Stimulated activated CD4-positive, alpha-beta T cell treated with anti-CD3 and anti-CD28 coated beads, TNF-alpha, amount 100 ng/mL, for 24 hours (primary cell): ENCODE results near the gene TGFB2.

Source experiments
- DNase-seq, 3 experiments: peaks; one replicate each; pipeline ENCODE4 v3.0.0-alpha.2; 2020; ENCODE audit warnings: low read depth in 3 of 3

The TGFB2 gene

GRCh38 chr1:218332416-218332815 is 12.7 kb upstream of the TGFB2 start:
- no peak for DNase-seq

DNA sequence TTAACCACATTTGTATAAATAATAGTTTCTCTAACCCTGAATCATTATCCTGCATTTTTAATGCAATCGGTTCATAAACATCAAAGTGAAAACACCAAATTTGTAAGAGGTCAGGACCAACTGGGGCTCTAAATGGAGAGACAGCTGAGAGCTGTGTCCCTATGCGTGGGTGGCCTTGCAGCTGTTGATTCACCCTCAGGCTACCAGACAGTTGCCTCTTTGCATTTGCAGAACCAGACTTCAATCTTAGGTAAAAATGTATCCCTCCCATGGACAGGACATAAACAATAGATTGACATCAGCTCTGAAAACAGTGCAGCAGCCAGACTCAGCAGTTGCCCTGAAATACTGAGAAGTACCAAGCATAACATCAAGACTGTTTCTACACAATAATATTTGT is 8.8 kb upstream of the TGFB2 start:
- DNase-seq, result no peak

- no peak for DNase-seq
Measured at GRCh38 chr1:218339267-218339831, 5.8 kb upstream of the TGFB2 start.

DNA sequence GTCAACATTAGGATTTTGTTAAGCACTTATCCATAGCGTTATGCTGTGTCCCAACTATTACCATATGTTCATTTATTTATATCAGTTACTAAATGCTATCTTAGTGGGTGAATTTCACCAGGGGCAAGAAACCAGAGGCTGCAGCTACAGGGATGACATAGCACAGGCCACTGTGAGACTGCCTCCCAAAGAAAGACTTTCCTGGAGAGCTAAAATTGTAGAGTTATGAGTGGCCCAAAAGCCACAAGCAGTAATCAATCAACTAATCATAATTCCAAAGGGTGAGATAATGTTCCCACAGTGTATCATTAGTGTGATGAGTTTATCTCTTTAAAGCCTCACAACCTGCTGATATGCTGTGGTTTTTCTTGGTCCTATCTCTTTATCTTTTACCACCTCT is 3.8 kb upstream of the TGFB2 start:
- DNase-seq, result no peak

- DNase-seq, result no peak
Measured at GRCh38 chr1:218342091-218342490, 3.0 kb upstream of the TGFB2 start.

DNA sequence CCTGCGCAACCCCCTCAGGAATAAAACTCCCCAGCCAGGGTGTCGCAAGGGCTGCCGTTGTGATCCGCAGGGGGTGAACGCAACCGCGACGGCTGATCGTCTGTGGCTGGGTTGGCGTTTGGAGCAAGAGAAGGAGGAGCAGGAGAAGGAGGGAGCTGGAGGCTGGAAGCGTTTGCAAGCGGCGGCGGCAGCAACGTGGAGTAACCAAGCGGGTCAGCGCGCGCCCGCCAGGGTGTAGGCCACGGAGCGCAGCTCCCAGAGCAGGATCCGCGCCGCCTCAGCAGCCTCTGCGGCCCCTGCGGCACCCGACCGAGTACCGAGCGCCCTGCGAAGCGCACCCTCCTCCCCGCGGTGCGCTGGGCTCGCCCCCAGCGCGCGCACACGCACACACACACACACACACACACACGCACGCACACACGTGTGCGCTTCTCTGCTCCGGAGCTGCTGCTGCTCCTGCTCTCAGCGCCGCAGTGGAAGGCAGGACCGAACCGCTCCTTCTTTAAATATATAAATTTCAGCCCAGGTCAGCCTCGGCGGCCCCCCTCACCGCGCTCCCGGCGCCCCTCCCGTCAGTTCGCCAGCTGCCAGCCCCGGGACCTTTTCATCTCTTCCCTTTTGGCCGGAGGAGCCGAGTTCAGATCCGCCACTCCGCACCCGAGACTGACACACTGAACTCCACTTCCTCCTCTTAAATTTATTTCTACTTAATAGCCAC is 696 bp downstream of the TGFB2 start:
- DNase-seq, result peak in 1 of 3 experiments; percentile 16

DNA sequence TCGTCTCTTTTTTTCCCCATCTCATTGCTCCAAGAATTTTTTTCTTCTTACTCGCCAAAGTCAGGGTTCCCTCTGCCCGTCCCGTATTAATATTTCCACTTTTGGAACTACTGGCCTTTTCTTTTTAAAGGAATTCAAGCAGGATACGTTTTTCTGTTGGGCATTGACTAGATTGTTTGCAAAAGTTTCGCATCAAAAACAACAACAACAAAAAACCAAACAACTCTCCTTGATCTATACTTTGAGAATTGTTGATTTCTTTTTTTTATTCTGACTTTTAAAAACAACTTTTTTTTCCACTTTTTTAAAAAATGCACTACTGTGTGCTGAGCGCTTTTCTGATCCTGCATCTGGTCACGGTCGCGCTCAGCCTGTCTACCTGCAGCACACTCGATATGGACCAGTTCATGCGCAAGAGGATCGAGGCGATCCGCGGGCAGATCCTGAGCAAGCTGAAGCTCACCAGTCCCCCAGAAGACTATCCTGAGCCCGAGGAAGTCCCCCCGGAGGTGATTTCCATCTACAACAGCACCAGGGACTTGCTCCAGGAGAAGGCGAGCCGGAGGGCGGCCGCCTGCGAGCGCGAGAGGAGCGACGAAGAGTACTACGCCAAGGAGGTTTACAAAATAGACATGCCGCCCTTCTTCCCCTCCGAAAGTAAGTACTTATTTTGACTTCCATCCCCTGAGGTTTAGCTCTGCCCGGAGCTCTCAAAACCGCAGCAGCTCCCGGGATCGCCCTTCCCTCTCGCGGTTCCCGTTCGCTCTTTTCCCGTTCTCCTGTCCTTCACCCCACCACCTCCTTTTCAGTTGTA is 1.5 kb downstream of the TGFB2 start:
- no peak for DNase-seq

DNA sequence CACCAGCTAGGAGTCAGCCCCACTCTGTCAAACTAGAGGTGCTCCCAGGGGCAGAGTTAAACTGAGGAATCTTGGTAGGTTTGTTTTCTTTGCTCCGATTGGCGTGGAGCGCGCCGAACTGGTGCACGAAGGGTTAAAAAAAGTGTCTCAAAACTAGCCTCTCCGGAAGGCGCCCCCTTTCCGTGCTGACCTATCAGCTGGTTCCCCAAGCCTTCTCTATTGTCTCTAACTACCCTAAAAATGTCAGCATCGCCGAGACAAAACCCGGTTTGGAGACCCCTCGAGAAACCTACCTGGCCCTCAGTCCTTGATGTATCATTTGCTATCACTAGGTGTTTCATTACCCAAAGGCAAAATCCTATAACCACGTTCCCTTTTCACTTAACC is 2.2 kb downstream of the TGFB2 start:
- DNase-seq, result no peak

DNA sequence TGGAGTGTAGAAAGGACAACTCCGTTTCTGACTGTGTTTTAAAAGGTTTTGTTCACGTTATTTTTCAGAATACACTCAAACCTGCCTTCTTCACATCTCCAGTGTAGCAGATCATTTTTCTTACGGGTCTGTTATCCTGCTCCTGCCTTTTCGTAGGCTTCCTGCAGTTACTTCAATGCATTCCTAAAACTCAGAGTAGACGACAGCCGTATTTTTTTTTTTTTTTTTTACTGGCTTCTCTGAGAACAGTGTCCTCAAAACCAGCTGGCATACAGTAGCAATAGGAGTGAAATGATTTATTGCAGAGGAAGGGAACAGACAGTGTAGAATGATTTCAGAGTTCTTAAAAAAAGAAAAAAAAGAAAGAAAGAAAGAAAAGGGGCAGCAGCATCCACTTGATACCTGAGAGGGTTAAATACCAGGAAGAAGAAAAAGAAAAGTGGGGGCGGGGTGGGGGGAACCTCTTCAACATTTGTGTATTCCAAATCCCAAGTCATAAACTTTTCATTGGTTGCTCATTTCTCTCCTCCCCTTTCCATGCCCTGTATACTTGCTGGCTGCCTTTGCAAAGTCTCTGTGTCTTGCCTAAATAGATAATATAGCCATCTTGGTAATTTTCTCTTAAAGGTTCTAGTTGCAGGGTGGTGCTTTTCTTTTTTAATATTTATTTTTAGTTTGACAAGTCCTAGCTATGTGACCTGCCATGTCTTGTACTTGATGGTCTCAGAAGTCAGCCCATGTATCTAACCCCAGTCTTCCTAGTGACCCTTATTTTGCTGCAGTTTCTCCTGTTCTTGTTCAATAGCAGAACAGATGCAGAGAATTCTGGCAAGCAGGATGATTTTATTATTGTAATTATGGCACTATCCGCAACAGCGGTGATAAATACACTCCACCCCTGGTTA is 2.8 kb downstream of the TGFB2 start:
- DNase-seq, result no peak

GRCh38 chr1:218348628-218349071 is 3.5 kb downstream of the TGFB2 start:
- DNase-seq, result no peak

DNA sequence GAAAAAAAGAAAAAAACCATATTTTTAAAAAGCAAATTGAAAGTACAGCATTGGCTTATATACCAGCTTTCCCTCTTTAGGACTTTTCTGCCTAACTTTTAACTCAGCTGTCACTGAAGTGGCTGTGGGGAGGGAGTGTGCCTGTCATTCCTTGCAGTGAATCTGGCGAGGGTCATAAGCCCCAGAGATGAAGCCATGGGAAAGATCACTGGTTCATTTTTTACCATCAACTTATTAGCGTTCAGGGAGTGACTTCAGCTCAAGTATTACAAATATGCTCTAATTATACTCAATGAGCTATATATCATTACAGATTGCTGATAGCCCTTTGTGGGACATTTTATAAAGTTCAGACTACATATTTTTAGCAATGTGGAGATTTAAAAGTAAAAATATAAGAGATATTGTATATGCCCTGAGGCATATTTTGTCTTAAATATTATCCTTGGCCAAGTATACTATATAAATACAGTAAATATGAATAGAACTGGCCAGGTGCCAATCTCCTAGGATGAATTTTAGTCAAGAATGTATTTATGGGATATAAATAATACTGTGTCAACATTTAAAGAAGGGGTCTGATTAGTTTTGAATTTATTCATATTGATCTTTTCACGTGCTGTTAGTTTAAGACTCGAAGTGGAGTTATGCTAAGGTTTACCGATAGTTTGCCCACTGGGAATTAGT is 4.4 kb downstream of the TGFB2 start:
- DNase-seq, result no peak

DNA sequence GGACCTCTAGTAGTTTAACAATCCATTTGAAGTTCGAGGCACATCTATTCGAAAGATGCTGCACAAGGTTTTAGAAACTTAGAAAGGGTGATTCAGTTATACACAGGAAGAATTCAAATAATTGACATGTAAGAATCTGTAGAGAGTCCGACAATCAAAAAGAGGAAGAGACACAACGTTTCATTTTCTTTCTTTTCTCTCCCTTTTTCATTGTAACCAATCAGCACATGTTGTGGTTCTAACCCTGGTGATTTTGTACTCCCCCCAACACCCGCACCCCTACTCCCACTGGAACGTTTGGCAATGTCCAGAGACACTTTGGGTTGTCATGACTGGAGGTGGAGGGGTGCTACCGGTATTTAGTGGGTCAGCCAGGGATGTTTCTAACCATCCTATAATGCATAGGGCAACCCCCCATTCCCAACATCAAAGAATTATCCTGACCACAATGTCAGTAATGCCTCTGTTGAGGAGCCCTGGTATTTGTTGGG is 4.9 kb downstream of the TGFB2 start:
- DNase-seq, result no peak

GRCh38 chr1:218350801-218351266 is 5.7 kb downstream of the TGFB2 start:
- no peak for DNase-seq

GRCh38 chr1:218351391-218352074 is 6.4 kb downstream of the TGFB2 start:
- peak in 1 of 3 experiments; percentile 5 for DNase-seq

GRCh38 chr1:218352075-218352438 is 6.9 kb downstream of the TGFB2 start:
- DNase-seq, result no peak

- no peak for DNase-seq
Measured at GRCh38 chr1:218353656-218354055, 8.5 kb downstream of the TGFB2 start.

- no peak for DNase-seq
Measured at GRCh38 chr1:218355278-218355677, 10.1 kb downstream of the TGFB2 start.

- no peak for DNase-seq
Measured at GRCh38 chr1:218357211-218357892, 12.2 kb downstream of the TGFB2 start.

DNA sequence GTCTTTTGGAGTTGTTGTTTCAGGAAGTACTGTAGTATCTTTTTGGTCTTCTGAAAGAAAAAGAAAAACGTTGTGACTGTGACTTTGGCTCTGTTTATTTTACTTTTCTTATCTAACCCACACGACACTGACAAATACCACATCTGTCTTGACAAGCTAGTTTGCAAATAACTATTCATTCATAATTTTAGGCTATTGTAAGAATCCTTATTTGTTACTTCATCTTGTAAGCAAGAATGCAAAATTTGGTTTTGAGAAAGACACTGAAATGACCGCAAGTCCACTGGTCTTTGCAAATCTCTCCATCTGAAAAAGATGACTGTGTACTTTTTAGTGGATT is 12.7 kb downstream of the TGFB2 start:
- DNase-seq, result no peak
